ENCODE measurements around the gene PRIM2. TPM values are rescaled to one million over a fixed set of nuclear protein-coding genes. Genes with fewer than 3 reads are reported as not detected.
A peak's percentile ranks its signal among the peaks of the same experiment; 100 is the strongest.

PRIM2 gene
- total RNA-seq, 1 donor from 2014 or later, result 19.7 TPM

DNA sequence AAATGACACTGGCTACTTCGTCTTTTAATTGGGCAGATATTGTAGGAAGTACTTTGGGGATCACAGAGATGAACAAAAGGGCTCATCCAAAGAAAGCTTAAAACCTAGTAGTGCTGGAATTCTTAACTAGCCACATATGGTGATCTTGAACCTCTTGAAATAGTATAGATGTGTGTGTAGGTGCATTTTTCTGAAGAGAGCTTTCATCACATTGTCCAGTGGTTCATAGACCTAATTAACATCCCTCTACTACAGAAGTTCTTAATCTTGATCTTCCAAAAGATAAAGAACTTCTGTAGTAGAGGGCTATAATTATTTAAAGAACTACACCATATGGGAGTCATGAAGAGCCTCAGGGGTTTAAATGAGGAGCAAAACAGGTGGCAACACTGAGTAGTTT, 2.3 kb upstream of the PRIM2 start:
- TF ChIP-seq CTCF (IDR thresholded peaks at IDR 0.05), result no peak
- Mint-ChIP-seq H3K36me3 (ENCODE audit: low read depth) (peaks cover 10% of the 10 kb centered on the region), H3K4me1 (peaks cover 18% of the 10 kb centered on the region), H3K9me3 (no peaks in the 10 kb centered on the region), H3K4me3 (no peak overlapping the region), H3K27ac (no peak overlapping the region), H3K27me3 (peaks cover 9% of the 10 kb centered on the region)
- ATAC-seq (ENCODE audit: low read depth) (no peak), DNase-seq (no peak)
- ChIA-PET POLR2A (no interaction called here), CTCF (interaction anchor here (2.5 to 4.7 kb wide), 3 partner anchors 49 to 412 kb away, joined by 6 to 112 read pairs (median 23); no protein-coding TSS in a partner anchor)
- intact Hi-C loops (cut with micrococcal nuclease), result loop anchor here (5.0 kb wide), 2 partner anchors 268 to 647 kb away; partner anchors contain the start of gene KIAA1586

- ATAC-seq (ENCODE audit: low read depth) (no peak), DNase-seq (no peak)
- ChIA-PET POLR2A (no interaction called here), CTCF (interaction anchor here (0.6 to 4.7 kb wide), 7 partner anchors 10 to 424 kb away, joined by 3 to 112 read pairs (median 6); no protein-coding TSS in a partner anchor)
- Mint-ChIP-seq H3K4me3 (no peak overlapping the region), H3K9me3 (no peaks in the 10 kb centered on the region), H3K27me3 (peaks cover 9% of the 10 kb centered on the region), H3K27ac (no peak overlapping the region), H3K36me3 (ENCODE audit: low read depth) (peaks cover 16% of the 10 kb centered on the region), H3K4me1 (peaks cover 18% of the 10 kb centered on the region)
- intact Hi-C loops (cut with micrococcal nuclease), result loop anchor here (1.0 to 5.0 kb wide), 11 partner anchors 48 to 957 kb away; partner anchors contain the start of genes BEND6, KIAA1586 and RAB23
- no peak for TF ChIP-seq CTCF (IDR thresholded peaks at IDR 0.05)
Measured at GRCh38 chr6:57315851-57316250, 1.6 kb upstream of the PRIM2 start.

DNA sequence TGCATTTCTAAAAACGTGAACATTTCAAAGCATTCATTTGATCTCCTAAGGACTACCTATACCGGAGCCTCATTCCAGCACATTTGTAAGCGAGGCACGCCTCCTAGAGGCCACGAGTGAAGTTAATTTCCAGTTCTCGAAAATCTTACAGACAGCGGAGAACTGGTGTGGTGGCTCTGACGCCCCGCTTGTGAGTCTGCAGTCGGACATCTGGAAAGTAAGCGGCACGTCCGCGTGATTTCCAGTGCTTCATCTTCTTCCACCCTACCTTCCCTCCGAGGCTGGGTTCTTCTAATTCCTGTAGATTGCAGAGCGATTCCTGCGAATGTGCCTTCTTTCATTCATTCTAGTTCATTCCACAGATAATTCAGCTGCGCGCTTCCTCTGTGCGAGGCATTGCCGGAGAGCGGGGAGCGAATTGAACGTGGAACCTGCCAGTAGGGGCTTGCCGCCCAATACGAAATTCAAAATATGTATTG, 810 bp upstream of the PRIM2 start:
- peaks cover 9% of the 10 kb centered on the region for H3K27me3 Mint-ChIP-seq
- CTCF ChIA-PET, result interaction anchor here (0.6 to 4.7 kb wide), 11 partner anchors 10 to 681 kb away, joined by 3 to 112 read pairs (median 4); no protein-coding TSS in a partner anchor
- peak overlapping the region; percentile 97 for H3K4me3 Mint-ChIP-seq
- POLR2A ChIA-PET, result interaction anchor here (1.1 to 1.2 kb wide), 3 partner anchors 95 to 413 kb away, joined by 3 to 4 read pairs (median 3); partner anchors contain the start of genes BAG2 and RAB23
- ATAC-seq (ENCODE audit: low read depth), result peak; percentile 86
- H3K36me3 Mint-ChIP-seq (ENCODE audit: low read depth), result peaks cover 21% of the 10 kb centered on the region
- peaks cover 18% of the 10 kb centered on the region for H3K4me1 Mint-ChIP-seq
- no peaks in the 10 kb centered on the region for H3K9me3 Mint-ChIP-seq
- intact Hi-C loops (cut with micrococcal nuclease), result loop anchor here (1.0 to 5.0 kb wide), 14 partner anchors 48 to 957 kb away; partner anchors contain the start of genes BAG2, BEND6, KIAA1586 and RAB23
- TF ChIP-seq CTCF (IDR thresholded peaks at IDR 0.05), result peak; percentile 40
- peak; percentile 66 for DNase-seq
- H3K27ac Mint-ChIP-seq, result peak overlapping the region; percentile 89

- H3K27me3 Mint-ChIP-seq, result no peaks in the 10 kb centered on the region
- CTCF ChIA-PET, result interaction anchor here (1.0 to 1.7 kb wide), 3 partner anchors 11 to 422 kb away, joined by 3 to 10 read pairs (median 8); no protein-coding TSS in a partner anchor
- no peak for ATAC-seq (ENCODE audit: low read depth)
- POLR2A ChIA-PET, result no interaction called here
- intact Hi-C loops (cut with micrococcal nuclease), result loop anchor here (1.0 to 2.0 kb wide), 4 partner anchors 56 to 965 kb away; no protein-coding TSS in a partner anchor
- peaks cover under 1% of the 10 kb centered on the region for H3K4me1 Mint-ChIP-seq
- peaks cover 77% of the 10 kb centered on the region for H3K36me3 Mint-ChIP-seq (ENCODE audit: low read depth)
- TF ChIP-seq CTCF (IDR thresholded peaks at IDR 0.05), result no peak
- H3K9me3 Mint-ChIP-seq, result peaks cover 7% of the 10 kb centered on the region
- no peak overlapping the region for H3K4me3 Mint-ChIP-seq
- no peak overlapping the region for H3K27ac Mint-ChIP-seq
- DNase-seq, result no peak
Measured at GRCh38 chr6:57324538-57324937, 7.1 kb downstream of the PRIM2 start.

- TF ChIP-seq CTCF (IDR thresholded peaks at IDR 0.05), result no peak
- Mint-ChIP-seq H3K27me3 (no peaks in the 10 kb centered on the region), H3K4me1 (no peaks in the 10 kb centered on the region), H3K27ac (no peak overlapping the region), H3K4me3 (no peak overlapping the region), H3K36me3 (ENCODE audit: low read depth) (peaks cover 79% of the 10 kb centered on the region), H3K9me3 (peaks cover 20% of the 10 kb centered on the region)
- POLR2A ChIA-PET, result no interaction called here
- intact Hi-C loops (cut with micrococcal nuclease), result no loop called here
- no peak for DNase-seq
- ATAC-seq (ENCODE audit: low read depth), result no peak
- CTCF ChIA-PET, result no interaction called here
Measured at GRCh38 chr6:57327311-57327710, 9.9 kb downstream of the PRIM2 start.

Measured in activated B cell treated with CpG ODN at 0.5 μM for 24 hours (primary cell).